Left renal cortex interstitium (tissue), 4 donors: Measurements from ENCODE around the gene THAP8. TPM values are rescaled to one million over a fixed set of nuclear protein-coding genes. Genes with fewer than 3 reads are reported as not detected.

ENCODE experiments used
- DNase-seq, 4 donors: peaks; one replicate each; pipeline ENCODE4 v3.0.0-alpha.2; 2013; ENCODE audit warnings: low read depth in 4 of 4, low spot score in 2 of 4, missing footprints in 1 of 4
- polyA plus RNA-seq, 4 donors: library from polyadenylated mRNA; unstranded; fragments of 120-200 nt; gene quantifications; one replicate each; pipeline ENCODE4 v1.2.1, GENCODE V29; 2013; ENCODE audit not compliant: insufficient read length in 4 of 4

Gene THAP8
- polyA plus RNA-seq, 4 donors, result 10.8 to 16.5 (median 13.4) TPM

GRCh38 chr19:36032251-36033104 lies 21.6 kb downstream of the THAP8 start, which contains the start of gene CLIP3:
Gene CLIP3 (minus strand): TSS chr19:36032873. CDS start chr19:36032357, 516 bp downstream.
- no peak for DNase-seq

GRCh38 chr19:36031308-36031707 lies 22.8 kb downstream of the THAP8 start:
- no peak for DNase-seq

GRCh38 chr19:36030264-36031148 lies 23.6 kb downstream of the THAP8 start:
- no peak for DNase-seq

GRCh38 chr19:36028313-36029041 lies 25.6 kb downstream of the THAP8 start:
- no peak for DNase-seq

- no peak for DNase-seq
Measured at GRCh38 chr19:36027696-36028095, 26.4 kb downstream of the THAP8 start.

- no peak for DNase-seq
Measured at GRCh38 chr19:36026091-36026876, 27.8 kb downstream of the THAP8 start.

GRCh38 chr19:36025541-36025940 lies 28.5 kb downstream of the THAP8 start:
- no peak for DNase-seq

GRCh38 chr19:36023432-36023831 lies 30.7 kb downstream of the THAP8 start:
- no peak for DNase-seq

GRCh38 chr19:36019061-36019670 lies 34.9 kb downstream of the THAP8 start:
- DNase-seq, result no peak

GRCh38 chr19:36014012-36014924 lies 39.8 kb downstream of the THAP8 start, which contains the start of gene ALKBH6:
Gene ALKBH6 (minus strand): TSS chr19:36014213. CDS start chr19:36013397, 816 bp downstream.
- peak; percentile 87 to 97 (median 94) for DNase-seq

GRCh38 chr19:36013280-36014011 lies 40.6 kb downstream of the THAP8 start:
- no peak for DNase-seq

GRCh38 chr19:36010402-36010801 lies 43.7 kb downstream of the THAP8 start:
- no peak for DNase-seq

GRCh38 chr19:36009633-36010379 lies 44.3 kb downstream of the THAP8 start:
- DNase-seq, result no peak

GRCh38 chr19:36009220-36009619 lies 44.9 kb downstream of the THAP8 start:
- no peak for DNase-seq

- DNase-seq, result no peak
Measured at GRCh38 chr19:36008336-36008978, 45.6 kb downstream of the THAP8 start, which contains the start of gene SYNE4. Gene SYNE4 (minus strand): TSS chr19:36008813. CDS start chr19:36008681, 132 bp downstream.

- no peak for DNase-seq
Measured at GRCh38 chr19:36006955-36007354, 47.1 kb downstream of the THAP8 start.
